ENCODE data around the gene PAM16. TPM values are rescaled to one million over a fixed set of nuclear protein-coding genes. Genes with fewer than 3 reads are reported as not detected.

Gene PAM16
- total and polyA plus RNA-seq, 4 donors: 14.0 to 70.5 (median 29.6) TPM

DNA sequence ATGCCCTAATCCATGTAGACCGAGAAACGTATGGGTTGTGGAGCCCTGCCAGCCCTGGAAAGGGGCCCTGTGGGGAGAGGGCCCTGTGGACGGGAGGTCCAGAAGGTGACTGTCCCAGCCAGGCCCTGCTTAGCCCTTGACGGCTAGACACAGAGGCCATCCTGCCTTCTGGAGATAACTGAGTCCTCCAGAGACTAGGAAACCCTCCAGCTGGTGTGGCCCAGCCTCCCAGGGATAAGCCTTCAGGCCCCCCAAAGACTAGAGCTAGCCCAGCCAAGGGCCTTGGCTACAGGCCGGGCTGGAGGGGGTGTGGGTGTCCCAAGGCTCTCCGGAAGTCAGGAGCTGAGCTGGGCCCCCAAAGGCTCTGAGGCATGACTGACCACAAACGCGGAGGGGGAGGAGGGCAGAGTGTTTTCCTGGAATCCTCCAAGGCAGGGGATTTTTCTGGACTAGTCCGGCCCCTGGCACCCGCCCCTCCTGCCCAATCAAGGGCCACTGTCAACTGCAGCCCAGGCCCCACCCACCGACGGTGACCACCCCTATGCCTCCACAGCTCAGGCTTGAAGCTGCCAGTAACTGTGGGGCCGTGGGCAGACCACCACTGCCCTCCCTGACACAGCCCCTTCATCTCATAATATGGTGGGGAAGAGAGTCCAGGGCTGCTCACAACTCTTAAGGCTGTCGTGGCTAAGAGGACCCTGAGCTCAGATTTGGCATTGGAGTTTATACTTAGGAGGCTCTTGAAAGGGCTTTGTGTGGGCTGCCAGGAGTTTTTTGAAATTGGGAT, 19.6 kb upstream of the PAM16 start:
- Histone ChIP-seq H3K9ac (ENCODE audit: low read depth in 1 of 2, low read length in 2 of 2) (no peak overlapping the region), H3K27me3 (ENCODE audit: control insufficient read depth in 4 of 4, insufficient read depth in 4 of 4, low read length in 3 of 4) (no peaks in the 10 kb centered on the region), H3K4me3 (ENCODE audit: low read depth in 1 of 3, low read length in 3 of 3) (no peak overlapping the region), H3K9me3 (ENCODE audit: control insufficient read depth in 4 of 4, low read length in 3 of 4) (no peaks in the 10 kb centered on the region), H3K27ac (ENCODE audit: low read depth in 1 of 2, low read length in 2 of 2) (peak overlapping the region; percentile 87 to 95), H3K36me3 (ENCODE audit: control insufficient read depth in 4 of 4, insufficient read depth in 3 of 4, low read depth in 1 of 4, low read length in 3 of 4) (no peaks in the 10 kb centered on the region), H3K4me1 (ENCODE audit: control insufficient read depth in 4 of 4, insufficient read depth in 4 of 4, low read length in 3 of 4) (peaks cover 15 to 54% (median 41%) of the 10 kb centered on the region in 4 donors)
- 67% methylated on average over 14 of the region's 14 CpGs for WGBS
- peak; percentile 39 for TF ChIP-seq NR2F2 (IDR thresholded peaks at IDR 0.05)
- no peak for TF ChIP-seq RAD21 (IDR thresholded peaks at IDR 0.05)
- no peak for DNase-seq (ENCODE audit: low spot score)

DNA sequence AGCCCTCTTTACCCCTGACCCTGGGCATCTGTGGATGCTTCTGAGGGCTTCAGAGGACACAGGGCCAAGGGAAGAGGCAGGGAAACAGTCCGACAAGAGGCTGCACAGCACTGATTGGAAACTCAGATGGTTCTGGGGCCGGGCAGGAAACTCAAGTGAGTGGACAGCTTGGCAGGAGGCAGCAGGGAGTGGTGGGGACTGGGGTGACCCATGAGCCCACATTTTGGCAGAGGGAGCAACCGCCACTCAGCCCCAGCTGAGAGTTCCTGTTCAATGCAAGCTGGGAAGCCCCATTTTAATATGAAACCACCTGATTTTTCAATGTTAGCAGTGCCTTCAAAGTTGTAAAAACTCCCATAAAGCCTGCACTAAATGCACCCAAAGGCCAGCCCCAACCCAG, 19.0 kb upstream of the PAM16 start:
- TF ChIP-seq JUND (IDR thresholded peaks at IDR 0.05) (no peak), SP1 (IDR thresholded peaks at IDR 0.05) (no peak), FOXA2 (IDR thresholded peaks at IDR 0.05) (no peak), TAF1 (conservative IDR thresholded peaks at IDR 0.05) (no peak), FOXA1 (IDR thresholded peaks at IDR 0.05) (no peak), RXRA (IDR thresholded peaks at IDR 0.05) (no peak)
- TF ChIP-seq, protein P1, sequence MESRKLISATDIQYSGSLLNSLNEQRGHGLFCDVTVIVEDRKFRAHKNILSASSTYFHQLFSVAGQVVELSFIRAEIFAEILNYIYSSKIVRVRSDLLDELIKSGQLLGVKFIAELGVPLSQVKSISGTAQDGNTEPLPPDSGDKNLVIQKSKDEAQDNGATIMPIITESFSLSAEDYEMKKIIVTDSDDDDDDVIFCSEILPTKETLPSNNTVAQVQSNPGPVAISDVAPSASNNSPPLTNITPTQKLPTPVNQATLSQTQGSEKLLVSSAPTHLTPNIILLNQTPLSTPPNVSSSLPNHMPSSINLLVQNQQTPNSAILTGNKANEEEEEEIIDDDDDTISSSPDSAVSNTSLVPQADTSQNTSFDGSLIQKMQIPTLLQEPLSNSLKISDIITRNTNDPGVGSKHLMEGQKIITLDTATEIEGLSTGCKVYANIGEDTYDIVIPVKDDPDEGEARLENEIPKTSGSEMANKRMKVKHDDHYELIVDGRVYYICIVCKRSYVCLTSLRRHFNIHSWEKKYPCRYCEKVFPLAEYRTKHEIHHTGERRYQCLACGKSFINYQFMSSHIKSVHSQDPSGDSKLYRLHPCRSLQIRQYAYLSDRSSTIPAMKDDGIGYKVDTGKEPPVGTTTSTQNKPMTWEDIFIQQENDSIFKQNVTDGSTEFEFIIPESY (IDR thresholded peaks at IDR 0.05): no peak
- TF ChIP-seq, protein P2, sequence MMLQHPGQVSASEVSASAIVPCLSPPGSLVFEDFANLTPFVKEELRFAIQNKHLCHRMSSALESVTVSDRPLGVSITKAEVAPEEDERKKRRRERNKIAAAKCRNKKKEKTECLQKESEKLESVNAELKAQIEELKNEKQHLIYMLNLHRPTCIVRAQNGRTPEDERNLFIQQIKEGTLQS (IDR thresholded peaks at IDR 0.05): no peak
- Histone ChIP-seq H3K27ac (ENCODE audit: low read depth in 1 of 2, low read length in 2 of 2) (peak overlapping the region in 1 of 2 donors; percentile 13), H3K36me3 (ENCODE audit: control insufficient read depth in 4 of 4, insufficient read depth in 3 of 4, low read depth in 1 of 4, low read length in 3 of 4) (no peaks in the 10 kb centered on the region), H3K9ac (ENCODE audit: low read depth in 1 of 2, low read length in 2 of 2) (no peak overlapping the region), H3K27me3 (ENCODE audit: control insufficient read depth in 4 of 4, insufficient read depth in 4 of 4, low read length in 3 of 4) (no peaks in the 10 kb centered on the region), H3K9me3 (ENCODE audit: control insufficient read depth in 4 of 4, low read length in 3 of 4) (no peaks in the 10 kb centered on the region), H3K4me1 (ENCODE audit: control insufficient read depth in 4 of 4, insufficient read depth in 4 of 4, low read length in 3 of 4) (peaks cover 12 to 49% (median 37%) of the 10 kb centered on the region in 4 donors), H3K4me3 (ENCODE audit: low read depth in 1 of 3, low read length in 3 of 3) (no peak overlapping the region)
- 84% methylated on average over 3 of the region's 3 CpGs for WGBS
- DNase-seq (ENCODE audit: low spot score): no peak

DNA sequence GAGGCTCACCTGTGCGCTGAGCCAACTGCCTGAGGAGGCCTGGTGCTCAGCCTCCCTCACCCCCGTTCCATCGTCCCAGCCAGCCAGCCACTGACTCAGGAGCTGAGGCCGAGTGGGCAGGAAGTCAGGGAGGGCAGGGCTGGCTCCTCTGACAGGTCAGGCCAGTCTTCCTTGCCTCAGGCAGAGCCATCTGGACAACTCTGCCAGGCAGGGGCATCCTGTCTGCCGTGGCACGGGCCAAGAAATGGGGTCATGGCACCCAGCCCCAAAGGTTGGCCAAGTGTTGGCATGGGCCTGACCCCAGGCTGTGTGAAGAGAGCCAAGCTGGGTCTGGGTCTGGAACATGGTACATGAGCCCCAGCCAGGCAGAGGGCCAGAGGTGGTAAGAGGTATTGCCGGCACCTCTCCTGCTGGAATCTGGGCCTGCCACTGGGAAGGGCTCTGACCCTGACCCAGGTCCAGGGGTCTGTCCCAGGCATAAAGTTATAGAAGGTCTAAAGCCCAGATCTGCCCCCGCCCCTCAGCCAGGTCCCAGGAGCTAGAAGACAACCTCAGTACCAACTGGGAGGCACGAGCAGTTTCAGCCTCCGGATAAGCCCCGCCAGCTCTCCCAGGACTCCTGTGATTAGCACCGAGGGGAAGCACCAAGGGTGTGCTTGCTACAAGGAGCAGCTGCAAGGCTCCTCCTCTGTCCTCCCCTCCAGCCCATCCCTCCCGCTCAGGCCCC, 18.0 kb upstream of the PAM16 start:
- Histone ChIP-seq H3K9me3 (ENCODE audit: control insufficient read depth in 4 of 4, low read length in 3 of 4) (no peaks in the 10 kb centered on the region), H3K27me3 (ENCODE audit: control insufficient read depth in 4 of 4, insufficient read depth in 4 of 4, low read length in 3 of 4) (no peaks in the 10 kb centered on the region), H3K4me3 (ENCODE audit: low read depth in 1 of 3, low read length in 3 of 3) (no peak overlapping the region), H3K36me3 (ENCODE audit: control insufficient read depth in 4 of 4, insufficient read depth in 3 of 4, low read depth in 1 of 4, low read length in 3 of 4) (peaks cover 0 to 4% (median 0%) of the 10 kb centered on the region in 4 donors), H3K27ac (ENCODE audit: low read depth in 1 of 2, low read length in 2 of 2) (peak overlapping the region in 1 of 2 donors; percentile 53), H3K4me1 (ENCODE audit: control insufficient read depth in 4 of 4, insufficient read depth in 4 of 4, low read length in 3 of 4) (peaks cover 5 to 39% (median 29%) of the 10 kb centered on the region in 4 donors), H3K9ac (ENCODE audit: low read depth in 1 of 2, low read length in 2 of 2) (no peak overlapping the region)
- TF ChIP-seq YY1 (IDR thresholded peaks at IDR 0.05) (no peak), HNF4A (conservative IDR thresholded peaks at IDR 0.05) (peak in 1 of 2 donors; percentile 27), NR2F2 (IDR thresholded peaks at IDR 0.05) (no peak)
- TF ChIP-seq, protein P2 (IDR thresholded peaks at IDR 0.05): no peak
- 62% methylated on average over 13 of the region's 13 CpGs for WGBS
- DNase-seq (ENCODE audit: low spot score): no peak
